DMS153 treated with DMSO at 0.1 percent for 48 hours (cell line): ENCODE results near the gene SH3RF1.

Experiments
- DNase-seq: peaks from one replicate; lab custom pipeline; 2025; ENCODE audit not compliant: unreplicated experiment; lab: John Stamatoyannopoulos, UW

Gene SH3RF1

DNA sequence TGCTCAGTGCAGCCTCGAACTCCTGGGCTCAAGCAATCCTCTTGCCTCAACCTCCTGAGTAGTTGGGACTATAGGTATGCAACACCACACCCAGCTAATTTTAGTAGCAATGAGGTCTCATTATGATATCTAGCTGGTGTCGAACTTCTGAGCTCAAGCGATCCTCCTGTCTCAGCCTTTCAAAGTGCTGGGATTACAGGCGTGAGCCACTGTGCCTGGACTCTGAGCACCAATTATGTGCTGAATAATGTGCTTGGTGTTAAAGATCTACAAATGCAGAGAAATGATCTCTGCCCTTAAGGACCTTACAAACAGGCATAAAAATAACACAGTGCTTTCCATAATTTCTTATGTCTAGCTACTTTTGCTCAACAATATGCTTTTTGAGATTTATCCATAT lies 131.7 kb downstream of the SH3RF1 start:
- no peak for DNase-seq

DNA sequence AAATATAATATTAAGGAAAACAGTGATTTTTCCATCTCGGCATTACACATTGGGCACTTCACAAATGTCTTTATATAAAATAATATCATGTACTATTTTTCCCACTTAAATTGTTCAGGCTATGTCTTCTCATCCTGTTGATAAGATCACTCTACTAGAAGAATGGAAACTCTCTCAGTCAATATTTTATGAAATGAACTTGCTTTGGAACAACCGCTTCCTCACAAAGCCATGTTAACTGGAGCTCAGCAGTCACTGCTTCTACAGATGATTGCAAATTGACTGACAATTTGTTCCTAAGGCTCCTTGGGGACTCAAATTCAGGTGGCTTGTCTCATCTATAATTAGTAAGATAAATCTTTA lies 133.2 kb downstream of the SH3RF1 start:
- no peak for DNase-seq

DNA sequence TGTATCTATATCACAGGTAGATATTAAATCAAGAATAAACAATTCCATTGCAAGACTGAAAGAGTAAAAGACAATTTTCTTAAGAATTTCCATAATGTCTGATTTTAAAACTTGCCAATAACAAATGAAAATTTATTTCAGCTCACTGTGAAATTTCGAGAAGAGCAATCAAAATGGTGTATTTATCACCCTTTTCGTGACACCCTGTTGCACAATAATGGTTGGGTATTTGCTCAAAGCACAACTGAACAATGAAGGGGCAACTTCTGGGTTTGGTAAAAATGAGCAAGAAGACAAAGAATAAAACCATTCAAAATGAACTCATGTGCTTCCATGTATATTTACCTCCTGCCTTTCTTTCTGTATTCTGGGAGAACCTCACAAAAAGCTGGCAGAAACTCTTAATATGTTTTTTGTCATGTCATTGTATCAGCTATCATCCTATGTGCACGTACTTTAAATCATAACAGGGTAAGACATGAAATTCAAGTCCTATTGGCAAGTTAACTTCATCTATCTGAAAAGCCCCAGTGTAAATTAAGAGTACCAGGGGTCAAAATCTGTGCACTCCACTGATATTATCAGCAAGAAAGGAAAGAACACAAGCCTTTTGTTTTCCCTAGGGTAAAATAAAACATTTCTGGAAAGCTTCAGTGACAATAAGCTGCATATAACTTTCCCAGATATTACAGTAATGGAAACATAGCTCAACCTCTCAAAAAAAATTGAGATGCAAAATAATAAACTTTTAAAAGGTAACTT lies 133.8 kb downstream of the SH3RF1 start:
- DNase-seq: no peak

DNA sequence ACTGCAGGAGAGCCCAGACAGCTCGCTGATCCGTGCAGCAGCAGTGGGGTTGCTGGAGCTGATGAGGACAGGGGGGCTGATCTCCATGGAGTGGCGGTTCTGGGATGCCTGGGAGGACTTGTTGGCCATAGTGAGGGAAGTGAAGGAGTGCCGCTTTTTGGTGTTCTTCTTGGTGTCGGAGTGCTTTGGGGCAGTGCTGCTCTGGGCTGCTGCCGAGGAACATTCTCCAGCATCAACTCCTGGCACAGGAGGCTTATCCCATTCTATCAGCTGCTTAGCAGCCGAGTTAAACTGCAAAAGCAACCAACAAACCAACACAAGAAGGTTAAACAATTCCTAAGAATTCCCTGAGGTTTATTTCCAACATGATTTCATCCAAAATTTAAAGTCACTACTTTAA lies 134.4 kb downstream of the SH3RF1 start:
- DNase-seq: no peak

DNA sequence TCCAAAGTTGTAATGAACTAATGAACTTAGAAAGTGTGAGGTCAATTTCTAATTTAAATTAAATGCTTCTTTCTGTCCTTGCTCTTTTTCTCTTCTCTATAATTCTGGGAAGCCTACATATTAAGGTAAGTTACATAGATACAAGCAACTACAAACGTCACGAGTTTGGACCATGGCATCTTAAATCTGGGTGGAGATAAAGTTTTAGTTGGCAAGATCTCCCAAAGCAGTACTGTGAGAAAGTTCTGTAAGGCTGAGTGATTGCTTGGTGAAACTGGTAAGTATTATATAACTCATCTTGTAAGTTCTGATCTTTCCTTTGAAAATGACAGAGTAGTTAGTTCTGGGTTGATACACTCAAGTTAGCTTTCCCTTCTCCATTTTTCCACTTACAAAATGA lies 135.0 kb downstream of the SH3RF1 start:
- no peak for DNase-seq

DNA sequence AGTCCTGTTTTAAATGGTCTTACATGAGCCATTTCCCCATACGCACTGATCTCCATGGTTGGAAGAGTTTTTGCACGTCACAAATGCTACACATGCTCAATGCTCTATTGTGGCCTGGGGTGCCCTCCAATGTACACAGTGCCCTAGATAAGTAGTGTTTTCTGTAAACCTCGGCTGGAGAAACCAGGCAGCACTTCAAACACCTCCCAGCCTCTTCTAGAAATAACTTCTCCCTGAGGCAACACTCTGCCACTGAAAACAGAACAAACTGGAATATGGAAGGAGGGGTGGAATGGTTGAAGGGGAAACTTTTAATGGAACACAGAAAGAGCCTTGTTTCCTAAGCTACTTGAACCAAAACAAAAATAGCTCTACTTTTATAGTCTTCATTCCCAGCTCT lies 136.8 kb downstream of the SH3RF1 start:
- DNase-seq: no peak

DNA sequence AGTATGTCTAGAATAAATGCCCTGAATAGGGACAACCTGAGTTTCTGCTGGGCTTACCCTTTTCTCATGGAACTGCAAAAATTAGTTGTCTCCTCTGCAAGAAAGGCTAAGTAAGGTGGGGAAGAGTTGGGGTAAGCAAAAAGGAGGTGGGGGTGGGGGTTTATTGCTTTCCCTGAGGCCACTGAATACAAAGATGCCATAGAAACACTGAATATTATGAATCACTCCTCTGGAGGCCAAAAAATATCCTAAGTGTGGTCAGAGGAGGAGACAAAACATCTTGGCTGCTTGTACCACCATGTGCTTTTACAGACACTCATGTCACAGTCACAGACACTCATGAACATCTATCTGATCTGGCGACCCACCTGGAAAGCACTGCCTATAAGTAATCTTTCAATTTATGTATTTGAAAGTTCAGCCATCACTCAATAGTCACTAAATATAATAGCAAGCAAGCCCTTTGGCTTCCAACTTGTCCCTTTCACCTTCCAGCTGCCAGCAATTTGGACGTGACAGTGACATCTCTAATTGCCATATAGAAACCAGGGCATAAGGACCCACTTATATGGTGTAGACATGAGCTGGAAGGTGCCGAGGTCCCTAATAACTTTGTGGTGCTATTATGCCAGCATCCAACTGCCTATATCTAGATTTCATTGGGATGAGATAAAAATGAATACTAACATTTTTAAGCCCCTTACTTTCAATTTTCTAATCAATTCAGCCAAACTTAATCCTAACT lies 138.0 kb downstream of the SH3RF1 start:
- no peak for DNase-seq

DNA sequence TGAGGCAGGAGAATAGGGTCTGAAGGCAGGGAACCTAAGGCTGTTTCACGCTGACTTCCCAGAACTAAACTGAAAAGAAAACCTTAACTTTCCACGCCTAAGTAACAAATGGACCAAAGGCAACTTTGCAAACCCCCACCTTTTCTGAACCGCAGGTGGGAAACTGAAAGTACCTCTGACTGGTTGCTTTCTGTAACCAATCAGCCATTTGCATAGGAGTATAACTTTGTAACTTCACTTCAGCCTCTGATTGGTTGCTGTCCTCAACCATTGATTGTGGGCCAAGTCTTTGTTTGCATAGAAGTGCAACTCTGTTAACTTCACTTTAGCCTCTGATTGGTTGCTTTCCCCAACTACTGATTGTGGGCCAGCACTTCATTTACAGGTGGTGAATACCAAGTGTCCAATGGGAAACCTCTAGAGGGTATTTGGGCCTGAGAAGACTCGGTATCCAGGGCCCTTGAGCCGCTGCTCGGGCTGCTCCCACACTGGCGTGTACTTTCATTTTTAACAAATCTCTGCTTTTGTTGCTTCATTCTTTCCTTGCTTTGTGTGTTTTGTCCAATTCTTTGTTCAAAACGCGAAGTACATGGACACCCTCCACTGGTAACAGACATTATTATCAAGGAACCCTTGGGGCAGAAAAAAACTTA lies 139.1 kb downstream of the SH3RF1 start:
- DNase-seq: no peak

DNA sequence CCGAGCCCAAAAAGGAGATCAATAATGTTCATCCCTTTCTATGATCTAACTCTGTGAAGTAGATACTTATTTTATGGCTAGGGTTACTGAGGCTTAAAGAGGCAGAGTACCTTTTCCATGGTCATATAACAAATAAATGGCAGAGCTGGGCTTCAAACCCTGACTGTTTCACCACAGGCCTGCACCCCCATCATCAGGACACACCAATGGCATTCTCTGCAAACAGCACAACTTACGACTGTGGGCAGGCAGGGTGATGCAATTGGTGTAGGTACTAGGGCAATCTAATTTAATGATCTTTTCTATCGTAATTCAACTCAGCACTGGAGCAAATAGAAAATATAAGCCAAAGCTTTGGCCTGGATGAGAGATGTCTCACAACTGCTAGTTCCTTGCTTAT lies 141.9 kb downstream of the SH3RF1 start:
- DNase-seq: no peak

DNA sequence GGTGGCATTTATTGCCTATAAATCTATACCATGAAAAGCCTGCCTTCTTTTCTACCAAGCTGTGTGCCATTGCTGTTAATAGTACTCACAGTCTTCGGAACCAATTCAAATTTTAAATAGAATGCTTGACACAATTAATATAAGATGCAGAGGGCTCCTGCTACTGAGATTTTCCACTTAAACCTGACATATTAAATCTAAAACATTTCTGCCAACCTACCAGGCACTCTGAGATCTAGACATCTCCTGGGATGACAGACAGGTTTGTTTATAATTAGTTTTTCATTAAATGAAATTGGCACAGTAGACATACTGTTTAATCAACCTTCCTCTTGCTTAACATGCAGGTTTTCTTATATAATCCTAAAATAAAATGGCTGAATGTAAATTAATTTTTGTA lies 143.4 kb downstream of the SH3RF1 start:
- DNase-seq: no peak

DNA sequence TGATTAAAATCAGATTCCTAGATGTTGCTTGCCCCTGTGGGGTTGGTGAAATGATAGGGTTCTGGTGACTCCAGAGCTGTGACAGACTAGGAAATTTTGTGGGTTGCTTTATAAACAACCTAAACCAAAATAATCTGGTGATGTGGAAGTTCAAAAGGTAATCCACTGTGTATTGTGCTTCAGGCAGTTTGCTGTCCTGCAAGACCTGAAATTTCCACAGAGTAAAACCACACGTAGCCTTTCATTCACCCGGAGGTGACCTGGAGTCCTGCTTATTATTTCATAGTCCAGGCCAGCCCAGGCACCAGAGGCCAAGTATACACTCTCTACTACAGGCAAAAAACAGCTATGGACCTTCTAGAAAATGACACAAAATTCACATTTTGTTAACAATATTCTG lies 146.1 kb downstream of the SH3RF1 start:
- no peak for DNase-seq

DNA sequence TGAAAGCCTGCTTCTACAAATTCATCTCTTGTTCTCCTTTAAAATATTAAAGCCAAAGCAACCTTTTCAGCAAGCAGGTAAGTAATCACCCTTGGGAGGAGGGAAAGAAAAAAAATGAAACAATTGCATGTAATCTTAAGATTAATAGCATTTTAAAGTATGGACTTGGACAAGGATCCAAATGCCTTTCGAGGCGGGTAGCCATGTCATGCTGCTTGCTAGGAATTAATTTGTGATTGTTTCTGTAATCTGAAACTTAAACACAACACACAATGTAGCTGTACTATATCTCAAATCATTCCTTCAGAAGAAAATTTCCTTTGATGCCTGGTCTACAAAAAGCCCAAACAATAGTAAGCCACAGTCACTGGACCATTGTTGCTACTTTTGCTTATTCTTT lies 148.3 kb downstream of the SH3RF1 start:
- no peak for DNase-seq

DNA sequence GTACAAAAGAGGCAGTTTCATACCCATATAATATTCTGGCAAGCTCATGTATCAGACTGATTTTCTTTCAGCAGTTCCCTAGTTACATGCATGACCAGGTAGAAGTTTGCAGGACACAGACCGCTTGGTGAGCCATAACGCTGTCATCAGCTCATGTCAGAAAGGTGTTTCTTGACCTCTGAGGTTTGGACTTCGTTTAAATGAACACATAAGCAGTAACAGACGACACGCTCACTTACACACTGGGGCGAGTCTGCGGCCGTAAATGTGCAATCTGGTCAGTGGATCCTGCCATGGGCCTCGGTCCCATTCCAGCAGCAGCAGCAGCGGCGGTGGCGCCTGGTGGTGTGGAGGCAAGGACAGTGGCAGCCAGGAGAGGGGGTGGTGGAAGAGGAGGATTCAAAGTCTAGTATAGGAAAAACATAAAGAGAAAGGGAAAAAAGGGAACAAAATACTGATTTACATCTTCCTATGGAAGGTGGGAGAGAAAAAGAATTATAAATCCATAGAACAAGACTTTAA lies 148.8 kb downstream of the SH3RF1 start:
- no peak for DNase-seq

DNA sequence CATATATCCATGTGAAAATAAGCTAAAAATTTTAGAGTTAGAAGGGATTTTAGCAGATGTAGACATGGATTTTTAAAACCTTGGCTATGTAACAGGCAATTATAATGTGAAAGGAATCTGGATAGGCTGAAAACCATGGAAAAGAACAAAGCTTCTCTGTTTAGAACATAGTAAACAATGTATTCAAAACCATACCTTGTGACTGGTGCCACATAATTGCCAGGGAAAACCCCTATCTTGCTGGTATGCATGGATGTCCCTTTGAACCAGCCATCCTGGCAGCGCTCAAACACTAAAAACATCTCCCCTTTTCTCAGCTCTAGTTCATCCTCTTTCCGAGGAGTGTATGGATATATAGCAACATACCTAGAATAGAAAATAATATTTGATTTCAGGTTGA lies 150.1 kb downstream of the SH3RF1 start:
- DNase-seq: no peak

DNA sequence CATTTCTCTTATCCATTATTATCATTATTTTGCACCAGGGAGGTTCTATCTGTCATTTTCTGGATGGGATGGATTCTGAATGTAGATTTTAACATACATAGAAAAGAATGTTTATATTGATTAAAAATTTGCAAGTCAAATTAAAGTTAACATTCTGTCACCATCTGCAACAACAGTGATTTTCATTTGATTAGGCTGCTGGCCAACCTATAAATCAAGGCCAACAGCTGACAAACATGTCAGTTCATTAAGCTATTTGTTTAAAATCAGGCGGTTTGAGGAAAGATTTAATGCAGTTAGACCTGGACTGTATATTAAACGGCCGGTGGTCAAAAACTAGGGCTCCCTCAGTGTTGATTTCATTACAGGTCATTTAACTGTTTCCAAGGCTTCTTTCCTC lies 151.2 kb downstream of the SH3RF1 start:
- DNase-seq: no peak

DNA sequence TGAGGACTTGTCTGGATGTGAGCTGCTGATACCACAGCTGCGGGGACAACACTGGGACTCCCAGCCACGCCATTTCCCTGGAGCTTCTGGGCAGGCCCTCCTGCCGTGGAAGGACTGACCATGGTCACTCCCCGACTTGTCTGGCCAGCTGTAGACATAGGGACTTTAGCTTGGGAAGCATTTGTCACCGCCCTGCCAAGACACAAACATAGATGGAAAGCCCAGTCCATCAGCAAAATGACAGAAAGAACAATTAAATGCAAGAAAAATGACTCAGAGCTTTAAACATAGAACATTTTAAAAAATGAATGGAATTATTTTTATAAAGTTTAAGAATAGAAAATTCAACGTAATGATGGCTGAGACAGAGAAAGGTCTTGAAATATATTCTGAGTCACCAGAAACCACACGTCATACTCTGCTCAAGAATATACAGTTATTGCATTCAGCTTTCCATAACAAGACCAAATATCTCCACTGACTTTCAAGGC lies 153.1 kb downstream of the SH3RF1 start:
- no peak for DNase-seq

DNA sequence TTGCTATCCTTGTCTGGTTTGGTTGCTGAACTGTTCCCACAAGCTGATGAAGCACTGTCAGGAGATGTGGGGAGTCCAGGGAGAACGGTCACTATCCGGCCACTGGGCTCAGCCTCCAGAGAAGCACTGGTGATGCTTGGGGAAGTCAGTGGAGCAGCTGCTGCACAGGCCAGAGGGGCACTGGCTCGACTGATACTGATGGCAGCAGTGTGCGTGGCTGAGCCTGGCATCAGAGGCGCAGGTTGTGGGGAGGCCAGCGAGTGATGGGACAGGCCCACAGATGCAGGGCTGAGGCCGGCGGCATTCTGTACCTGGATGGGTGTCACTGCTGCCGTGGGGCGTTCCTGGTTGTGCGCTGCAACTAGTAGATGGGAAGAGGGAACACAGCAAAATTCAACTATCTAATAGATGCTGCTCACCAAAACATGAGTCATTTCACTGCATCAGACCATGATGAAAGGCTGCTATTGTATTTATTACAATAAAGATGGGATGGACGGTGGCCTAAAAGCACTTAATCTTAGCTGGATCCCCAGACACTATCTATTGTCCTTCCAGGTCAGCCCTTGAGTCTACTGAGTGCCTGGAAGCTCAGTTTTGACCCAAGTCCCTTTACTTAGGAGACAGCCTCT lies 154.4 kb downstream of the SH3RF1 start:
- no peak for DNase-seq

DNA sequence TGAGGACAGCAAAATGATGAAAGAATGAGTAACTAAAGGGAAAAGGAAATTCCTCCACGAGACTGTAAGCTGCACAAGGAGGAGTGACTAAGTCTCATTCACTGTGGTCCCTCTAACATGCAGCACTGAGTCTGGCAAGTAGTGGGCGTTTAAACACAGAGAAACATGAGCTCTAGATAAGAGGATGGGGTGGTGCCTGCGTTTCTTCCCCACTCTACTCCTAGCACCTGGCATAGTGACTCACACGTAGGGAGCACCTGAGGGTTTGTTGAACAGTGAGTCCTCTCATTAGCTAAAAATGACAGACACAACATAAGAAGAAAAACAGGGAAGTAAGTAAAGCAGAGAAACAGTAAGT lies 154.9 kb downstream of the SH3RF1 start:
- no peak for DNase-seq

DNA sequence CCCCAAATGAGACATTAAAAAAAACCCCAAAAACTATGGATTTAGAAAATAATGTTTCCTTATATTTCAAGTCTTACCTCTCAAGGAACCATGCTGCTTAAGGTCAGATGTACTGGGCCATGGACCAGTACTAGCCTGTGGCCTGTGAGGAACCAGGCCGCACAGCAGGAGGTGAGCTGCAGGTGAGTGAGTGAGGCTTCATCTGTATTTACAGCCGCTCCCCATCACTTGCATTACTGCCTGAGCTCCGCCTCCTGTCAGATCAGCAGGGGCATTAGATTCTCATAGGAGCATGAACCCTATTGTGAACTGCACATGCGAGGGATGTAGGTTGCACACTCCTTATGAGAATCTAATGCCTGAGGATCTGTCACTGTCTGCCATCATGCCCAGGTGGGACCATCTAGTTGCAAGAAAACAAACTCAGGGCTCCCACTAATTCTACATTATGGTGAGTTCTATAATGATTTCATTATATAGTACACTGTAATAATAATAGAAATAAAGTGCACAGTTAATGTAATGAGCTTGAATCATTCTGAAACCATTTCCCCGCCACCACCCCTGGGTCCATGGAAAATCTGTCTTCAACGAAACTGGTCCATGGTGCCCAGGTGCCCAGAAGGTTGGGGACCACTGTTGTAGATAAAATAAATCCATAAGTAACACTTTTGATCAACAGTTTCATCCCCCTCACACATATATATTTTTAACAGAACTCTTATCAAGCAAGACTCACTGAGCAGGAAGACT lies 155.4 kb downstream of the SH3RF1 start:
- no peak for DNase-seq

DNA sequence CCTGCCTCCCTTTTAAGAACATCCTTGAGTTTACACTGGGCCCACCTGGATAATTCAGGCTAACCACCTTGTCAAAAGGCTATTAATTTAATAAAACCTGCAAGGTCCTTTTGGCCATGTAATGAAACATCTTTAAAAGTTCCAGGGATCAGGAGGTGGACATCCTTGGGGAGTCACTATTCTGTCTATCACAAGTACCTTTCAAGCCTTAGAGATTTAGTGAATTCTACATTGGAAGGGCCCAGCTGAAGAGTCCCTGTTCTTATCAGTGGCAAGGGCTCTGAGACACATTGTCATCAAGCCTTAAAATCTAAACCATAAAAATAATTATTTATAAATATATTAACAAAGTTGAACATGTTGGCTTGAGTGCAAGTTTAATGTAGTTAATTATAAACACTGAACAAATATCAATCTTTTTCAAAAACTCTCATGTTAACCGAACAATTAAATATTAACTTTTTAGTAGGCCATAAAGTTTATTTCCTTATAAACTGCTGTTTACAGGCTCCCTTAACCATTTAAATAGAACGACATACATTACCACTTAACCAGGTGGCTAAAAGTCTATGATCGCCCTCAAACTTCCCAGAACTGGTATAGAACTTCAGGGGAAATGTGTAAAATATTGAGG lies 156.3 kb downstream of the SH3RF1 start:
- DNase-seq: no peak
